Astrocyte (in vitro differentiated cells and primary cell): ENCODE data around the gene HSF4. TPM values are rescaled to one million over a fixed set of nuclear protein-coding genes. Genes with fewer than 3 reads are reported as not detected.

Source experiments
- DNase-seq: peaks from one replicate; pipeline ENCODE4 v3.0.0-alpha.2; 2010; ENCODE audit warnings: low read depth
- FAIRE-seq: peaks from 2 replicates; lab custom pipeline; 2011; peaks lifted over from hg19 to GRCh38; lab: Jason Lieb, UNC
- H2AFZ ChIP-seq: 2 replicates; pipeline ENCODE4 v1.6.0; 2012; ENCODE audit warnings: low read depth, low read length, inconsistent platforms
- H3K27ac ChIP-seq: 2 replicates; pipeline ENCODE4 v1.5.1; 2011; ENCODE audit warnings: low read depth, low read length, inconsistent platforms
- H3K27me3 ChIP-seq: 2 replicates; pipeline ENCODE4 v1.6.0; 2011; ENCODE audit warnings: low read length, inconsistent platforms; ENCODE audit not compliant: insufficient read depth
- H3K36me3 ChIP-seq: 2 replicates; pipeline ENCODE4 v1.5.1; 2011; ENCODE audit warnings: low read length, inconsistent platforms; ENCODE audit not compliant: insufficient read depth
- H3K4me1 ChIP-seq: 2 replicates; pipeline ENCODE4 v1.5.1; 2011; ENCODE audit warnings: low read length, inconsistent platforms; ENCODE audit not compliant: insufficient read depth
- H3K4me2 ChIP-seq: 2 replicates; pipeline ENCODE4 v1.6.0; 2012; ENCODE audit warnings: low read length, inconsistent platforms
- H3K4me3 ChIP-seq: 2 replicates; pipeline ENCODE4 v1.5.1; 2011; ENCODE audit warnings: low read depth, mild to moderate bottlenecking, low read length, inconsistent platforms; ENCODE audit not compliant: insufficient read depth
- H3K79me2 ChIP-seq: 2 replicates; pipeline ENCODE4 v1.6.0; 2012; ENCODE audit warnings: mild to moderate bottlenecking, low read length, inconsistent platforms; ENCODE audit not compliant: insufficient read depth
- H3K9ac ChIP-seq: 2 replicates; pipeline ENCODE4 v1.6.0; 2012; ENCODE audit warnings: mild to moderate bottlenecking, low read length, inconsistent platforms
- H3K9me3 ChIP-seq: 2 replicates; pipeline ENCODE4 v1.5.1; 2012; ENCODE audit warnings: low read depth, mild to moderate bottlenecking, low read length, inconsistent platforms; ENCODE audit not compliant: insufficient read depth
- H4K20me1 ChIP-seq: 2 replicates; pipeline ENCODE4 v1.6.0; 2012; ENCODE audit warnings: low read length, inconsistent platforms; ENCODE audit not compliant: insufficient read depth
- H3K27ac Mint-ChIP-seq: one replicate; pipeline ENCODE4 v1.8.0; 2021; ENCODE audit warnings: mild to moderate bottlenecking, mixed read lengths; ENCODE audit not compliant: unreplicated experiment
- H3K27me3 Mint-ChIP-seq: one replicate; pipeline ENCODE4 v1.8.0; 2021; ENCODE audit warnings: low read depth, mixed read lengths; ENCODE audit not compliant: unreplicated experiment
- H3K36me3 Mint-ChIP-seq: one replicate; pipeline ENCODE4 v1.8.0; 2021; ENCODE audit warnings: low read depth, mixed read lengths; ENCODE audit not compliant: unreplicated experiment
- H3K4me1 Mint-ChIP-seq: one replicate; pipeline ENCODE4 v1.8.0; 2021; ENCODE audit warnings: low read depth, mixed read lengths; ENCODE audit not compliant: unreplicated experiment
- H3K4me3 Mint-ChIP-seq: one replicate; pipeline ENCODE4 v1.8.0; 2021; ENCODE audit warnings: mild to moderate bottlenecking, moderate library complexity, mixed read lengths; ENCODE audit not compliant: unreplicated experiment
- H3K9me3 Mint-ChIP-seq: one replicate; pipeline ENCODE4 v1.8.0; 2021; ENCODE audit warnings: mild to moderate bottlenecking, mixed read lengths; ENCODE audit not compliant: unreplicated experiment
- CTCF ChIP-seq: IDR thresholded peaks from 2 replicates; pipeline ENCODE4 v1.5.1; 2011; ENCODE audit warnings: low read depth, mild to moderate bottlenecking, inconsistent platforms, low read length, moderate library complexity; ENCODE audit not compliant: insufficient read depth
- EZH2 ChIP-seq: IDR thresholded peaks from 2 replicates; pipeline ENCODE4 v1.6.1; 2012; ENCODE audit warnings: mild to moderate bottlenecking, low read length, inconsistent platforms; ENCODE audit not compliant: insufficient read depth
- total RNA-seq: library from RNA; stranded (reverse); gene quantifications from 2 replicates; pipeline ENCODE4 v1.2.1, GENCODE V29; 2021

HSF4 gene
- total RNA-seq, 1 donor from 2014 or later: 4.5 TPM

- no peak overlapping the region for H3K9ac ChIP-seq
- peak overlapping the region; percentile 88 for H3K4me2 ChIP-seq
- DNase-seq (no peak), FAIRE-seq (no peak)
- H3K4me1 Mint-ChIP-seq: no peaks in the 10 kb centered on the region
- H3K9me3 ChIP-seq: no peaks in the 10 kb centered on the region
- peaks cover 2% of the 10 kb centered on the region for H3K36me3 ChIP-seq
- H3K9me3 Mint-ChIP-seq: peaks cover 4% of the 10 kb centered on the region
- peaks cover 16% of the 10 kb centered on the region for H3K36me3 Mint-ChIP-seq
- TF ChIP-seq CTCF (no peak), EZH2 (no peak)
- H3K27ac Mint-ChIP-seq: no peak overlapping the region
- H3K4me1 ChIP-seq: peaks cover 6% of the 10 kb centered on the region
- peaks cover 25% of the 10 kb centered on the region for H3K27me3 ChIP-seq
- H3K27me3 Mint-ChIP-seq: peaks cover 41% of the 10 kb centered on the region
- no peaks in the 10 kb centered on the region for H3K79me2 ChIP-seq
- H3K4me3 Mint-ChIP-seq: peak overlapping the region; percentile 75
- no peak overlapping the region for H3K4me3 ChIP-seq
- no peak overlapping the region for H3K27ac ChIP-seq
- H2AFZ ChIP-seq: peak overlapping the region; percentile 81
- peaks cover 37% of the 10 kb centered on the region for H4K20me1 ChIP-seq
Measured at GRCh38 chr16:67151431-67152097, 13.0 kb upstream of the HSF4 start.

- peaks cover 7% of the 10 kb centered on the region for H3K36me3 Mint-ChIP-seq
- no peak overlapping the region for H3K4me3 Mint-ChIP-seq
- no peak overlapping the region for H3K4me3 ChIP-seq
- no peak overlapping the region for H2AFZ ChIP-seq
- peaks cover 61% of the 10 kb centered on the region for H3K27me3 Mint-ChIP-seq
- no peaks in the 10 kb centered on the region for H3K36me3 ChIP-seq
- DNase-seq (no peak), FAIRE-seq (no peak)
- no peak overlapping the region for H3K9ac ChIP-seq
- H3K4me2 ChIP-seq: peak overlapping the region; percentile 77
- H3K4me1 Mint-ChIP-seq: no peaks in the 10 kb centered on the region
- H3K79me2 ChIP-seq: no peaks in the 10 kb centered on the region
- peaks cover 33% of the 10 kb centered on the region for H3K27me3 ChIP-seq
- H3K9me3 ChIP-seq: no peaks in the 10 kb centered on the region
- no peak overlapping the region for H3K27ac ChIP-seq
- no peak overlapping the region for H3K27ac Mint-ChIP-seq
- H3K9me3 Mint-ChIP-seq: peaks cover 7% of the 10 kb centered on the region
- no peak for TF ChIP-seq CTCF
- TF ChIP-seq EZH2: peak; percentile 11
- peaks cover 42% of the 10 kb centered on the region for H4K20me1 ChIP-seq
- H3K4me1 ChIP-seq: peaks cover 11% of the 10 kb centered on the region
Measured at GRCh38 chr16:67154578-67155294, 9.8 kb upstream of the HSF4 start.
